ENCODE data around the gene POU3F1.

The POU3F1 gene

DNA sequence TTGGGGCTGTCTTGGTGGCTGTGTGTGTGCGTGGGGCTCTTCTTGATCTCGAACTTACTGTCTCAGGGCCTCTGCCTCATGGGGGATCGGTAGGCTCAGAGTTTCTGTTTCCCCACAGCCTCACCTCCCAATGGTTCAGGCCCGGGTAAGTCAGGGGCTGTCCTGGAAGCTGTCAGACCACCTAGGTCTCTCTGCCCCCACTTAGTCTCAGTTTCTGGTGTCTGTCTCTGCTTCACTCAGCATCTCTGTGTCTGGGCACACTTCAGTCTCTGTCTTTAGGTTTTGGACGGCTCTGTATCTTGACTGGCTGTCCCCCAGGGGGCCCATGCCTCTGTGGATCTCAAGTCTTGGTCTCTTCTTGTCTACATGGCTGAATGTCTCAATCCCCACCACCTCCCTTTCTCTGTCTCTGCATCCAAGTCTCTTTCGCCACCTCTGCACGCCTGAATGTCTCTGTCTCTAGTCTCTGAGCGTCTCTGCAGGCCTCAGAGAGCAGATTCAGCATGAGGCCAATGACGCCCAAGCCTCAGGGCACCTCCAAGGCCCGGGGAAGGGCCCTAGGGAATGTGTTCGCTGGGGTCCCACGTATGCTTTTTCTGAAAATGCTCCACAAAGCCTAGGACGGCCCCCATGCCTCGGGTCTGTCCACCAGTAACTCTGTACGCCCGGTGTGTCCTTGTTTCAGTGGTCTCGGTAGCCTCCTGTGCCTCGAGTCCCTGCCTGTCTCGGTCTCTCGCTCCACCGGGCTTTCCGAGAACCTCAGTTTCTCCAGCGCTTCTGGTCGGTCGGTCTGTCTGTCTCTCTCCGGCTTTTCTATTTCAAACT lies 42.1 kb downstream of the POU3F1 start:
- DNase-seq (ENCODE audit: low read depth), result no peak

DNA sequence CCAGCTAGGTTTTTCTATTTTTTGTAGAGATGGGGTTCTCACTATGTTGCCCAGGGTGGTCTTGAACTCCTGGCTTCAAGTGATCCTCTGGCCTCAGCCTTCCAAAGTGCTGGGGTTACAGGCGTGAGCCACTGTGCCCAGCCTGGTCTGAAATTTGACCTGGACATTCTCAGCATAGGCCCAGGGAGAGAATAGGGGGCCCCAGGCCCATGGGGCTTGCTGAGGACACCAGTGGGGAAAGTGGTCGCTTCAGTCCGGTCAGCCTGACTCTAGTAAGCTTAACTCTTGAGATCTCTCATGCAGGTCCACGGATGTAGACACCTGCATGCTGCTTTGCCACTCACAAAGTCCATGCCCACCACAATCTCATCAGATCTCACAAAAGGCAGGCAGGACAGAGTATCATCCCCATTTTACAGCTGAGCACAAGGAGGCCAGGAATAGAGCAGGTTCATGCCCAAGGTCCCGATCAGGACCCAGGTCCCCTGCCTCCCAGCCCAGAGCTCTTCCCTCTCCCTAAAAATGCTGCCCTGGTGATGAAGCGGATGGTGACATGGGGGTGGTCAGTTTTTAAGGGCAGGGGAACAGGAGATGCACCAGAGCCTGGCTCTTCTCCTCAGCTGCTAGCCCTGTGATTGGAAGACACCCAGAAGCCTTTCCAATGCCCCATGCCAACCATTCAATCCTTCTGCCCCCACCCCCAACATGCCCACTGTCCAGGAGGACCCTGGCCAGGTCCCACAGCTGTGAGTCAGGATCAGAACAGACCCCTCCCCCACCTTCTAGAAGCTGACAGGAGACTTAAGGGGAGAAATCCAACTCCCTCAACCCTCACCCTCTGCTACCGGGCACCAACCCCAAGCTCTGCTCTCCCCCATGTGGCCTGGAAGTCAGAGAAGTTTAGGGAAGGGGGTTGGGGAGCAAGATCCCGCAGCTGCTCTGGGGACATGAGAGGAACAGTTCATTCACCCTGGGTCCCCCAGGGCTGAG lies 43.0 kb downstream of the POU3F1 start:
- no peak for DNase-seq (ENCODE audit: low read depth)

DNA sequence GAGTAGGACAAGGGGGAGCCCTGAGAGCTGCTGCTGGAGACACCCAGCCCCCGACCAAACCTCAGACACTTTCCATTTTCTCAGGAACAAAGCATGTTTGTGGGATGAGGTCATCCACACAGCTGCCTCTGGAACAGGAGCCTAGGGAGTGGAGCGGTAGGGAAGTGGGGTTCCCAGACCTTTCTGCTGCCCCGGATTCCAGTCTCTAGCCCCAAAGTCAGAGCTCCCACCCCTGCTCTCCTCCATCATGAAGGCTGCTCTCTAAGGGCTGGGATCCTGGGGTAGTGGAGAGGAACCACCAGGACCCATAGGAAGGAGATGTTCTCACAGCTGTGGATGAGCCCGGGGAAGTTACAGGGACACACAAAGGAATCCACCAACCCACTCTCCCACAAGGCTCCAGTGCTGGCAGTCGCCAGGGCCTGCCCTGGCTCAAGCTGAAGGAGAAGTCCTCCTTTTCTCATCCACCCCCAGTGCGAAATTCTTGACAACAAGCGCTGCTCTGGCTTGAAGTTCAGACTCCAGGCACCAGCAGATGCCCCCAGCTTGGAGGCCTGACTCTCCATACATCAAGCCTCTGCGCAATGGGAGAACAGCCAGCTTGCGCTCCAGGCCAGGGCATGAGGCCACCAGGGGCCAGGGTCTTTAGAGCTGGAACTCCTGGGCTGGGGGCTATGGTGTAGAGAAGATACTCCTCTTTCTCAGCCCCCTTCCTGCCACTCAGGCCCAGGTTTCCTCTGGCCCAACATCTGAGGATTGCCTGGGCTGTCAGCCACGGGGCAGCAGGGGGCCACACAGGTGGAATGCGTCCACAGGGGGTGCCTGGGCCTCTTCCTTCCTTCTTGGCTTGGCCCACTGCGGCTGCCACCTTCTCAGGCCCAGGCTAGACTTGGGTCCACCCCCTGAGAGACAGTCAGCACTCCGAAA lies 45.8 kb downstream of the POU3F1 start:
- no peak for DNase-seq (ENCODE audit: low read depth)

DNA sequence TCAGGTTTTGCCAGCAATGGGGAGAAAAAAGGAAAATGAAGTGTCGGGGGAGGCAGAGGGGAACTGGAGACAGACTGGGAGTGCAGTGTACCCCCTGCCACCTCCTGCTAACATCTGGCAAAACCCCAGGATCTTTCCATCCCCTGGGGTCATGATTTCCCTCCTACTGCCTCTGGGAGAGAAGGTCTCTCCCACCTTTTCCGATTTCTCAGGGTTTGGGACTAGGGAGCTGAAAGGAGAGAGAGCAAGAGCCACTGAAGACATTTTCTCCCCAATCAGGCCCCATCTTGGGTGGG lies 46.4 kb downstream of the POU3F1 start:
- DNase-seq (ENCODE audit: low read depth), result no peak

DNA sequence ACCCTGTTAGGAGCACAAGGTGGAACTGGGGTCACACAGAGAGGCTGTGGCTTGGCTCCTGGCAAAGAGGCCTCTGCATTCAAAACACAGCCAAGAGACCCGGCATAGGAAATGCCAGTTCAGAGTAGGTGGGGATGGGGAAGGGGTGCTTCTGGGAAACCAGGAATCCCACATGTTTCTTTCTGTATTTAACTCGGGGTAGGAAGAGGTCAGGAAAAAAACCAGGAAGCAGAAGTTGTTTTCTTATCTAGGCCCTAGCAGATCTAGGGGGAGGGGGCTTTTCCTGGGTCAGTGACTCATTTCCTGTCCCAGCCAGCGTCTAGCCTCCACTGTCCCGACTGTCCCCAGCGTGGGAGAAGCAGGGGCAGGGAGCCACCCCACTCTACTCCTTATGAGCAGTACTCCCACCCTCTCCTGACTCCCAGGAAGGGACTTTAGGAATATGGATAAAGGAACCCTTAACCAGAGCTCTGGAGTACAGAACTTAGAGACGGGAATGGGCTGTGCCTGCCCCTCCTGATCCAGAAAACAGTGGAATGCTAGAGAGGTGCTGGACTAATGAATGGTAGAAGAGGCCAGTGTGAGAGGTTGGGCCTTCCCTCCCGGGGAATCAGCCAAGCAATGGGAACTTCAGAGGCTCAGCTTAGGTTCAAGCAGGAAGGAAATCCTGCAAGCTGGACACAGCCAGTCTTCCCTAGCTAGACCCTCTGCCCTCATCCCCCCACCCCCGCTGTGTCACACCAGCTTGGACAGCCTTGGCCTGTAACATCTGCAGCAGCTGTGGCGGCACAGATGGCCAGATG lies 47.0 kb downstream of the POU3F1 start:
- no peak for DNase-seq (ENCODE audit: low read depth)

DNA sequence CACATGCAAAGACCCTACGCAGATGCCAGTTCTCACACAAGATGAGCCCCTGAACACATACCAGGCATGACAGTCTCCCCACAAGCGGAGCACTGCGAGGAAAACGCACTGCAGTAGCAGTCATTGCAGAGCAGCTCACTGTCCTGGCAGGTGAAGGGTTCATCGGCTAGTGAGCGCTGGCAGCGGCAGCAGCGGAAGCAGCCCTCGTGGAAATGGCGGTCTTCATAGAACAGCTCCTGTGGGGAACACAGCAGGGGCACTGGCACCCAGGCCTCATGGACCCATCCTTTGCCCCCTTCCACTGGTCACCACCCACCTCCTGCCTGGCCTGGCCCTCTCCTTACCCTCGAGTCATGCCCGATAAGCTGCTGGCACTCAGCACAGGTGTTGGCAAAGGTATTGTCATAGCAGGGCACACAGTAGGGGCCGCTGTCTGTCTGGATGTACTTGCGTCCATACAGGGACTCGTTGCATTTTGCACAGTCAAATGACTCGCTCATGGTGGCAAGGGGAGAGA lies 47.6 kb downstream of the POU3F1 start:
- DNase-seq (ENCODE audit: low read depth), result no peak

DNA sequence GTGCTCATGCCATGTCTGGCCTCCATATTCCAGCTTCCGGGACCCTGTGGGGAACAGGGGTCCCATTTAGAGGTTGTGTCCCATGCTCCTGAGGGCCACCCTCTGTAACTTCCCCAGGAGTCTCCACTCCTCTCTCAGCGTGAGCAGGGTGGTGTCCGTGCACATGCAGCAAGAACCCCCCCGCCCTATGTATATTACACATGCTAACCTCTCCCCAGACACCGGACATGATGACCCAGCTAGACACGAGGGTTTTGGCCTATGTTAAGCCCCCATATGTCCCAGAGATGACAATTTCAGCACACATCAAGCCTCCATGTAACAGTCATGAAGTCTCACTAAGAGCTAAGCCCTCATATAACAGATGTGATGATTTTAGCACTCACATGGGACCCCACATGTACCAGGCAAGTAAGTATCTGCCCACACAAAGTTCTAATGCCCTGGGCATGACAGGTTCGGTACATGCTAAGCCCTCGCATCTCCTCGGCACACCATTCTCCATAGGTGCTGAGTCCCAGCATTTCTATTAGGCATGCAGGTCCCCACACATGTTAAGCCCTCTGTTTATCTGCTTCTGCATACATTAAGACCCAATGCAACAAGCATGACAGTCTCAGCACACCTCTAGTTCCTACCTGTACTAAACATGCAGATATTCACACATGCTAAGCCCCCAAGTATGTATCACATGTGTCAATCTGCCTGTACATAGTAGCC lies 48.3 kb downstream of the POU3F1 start:
- no peak for DNase-seq (ENCODE audit: low read depth)

DNA sequence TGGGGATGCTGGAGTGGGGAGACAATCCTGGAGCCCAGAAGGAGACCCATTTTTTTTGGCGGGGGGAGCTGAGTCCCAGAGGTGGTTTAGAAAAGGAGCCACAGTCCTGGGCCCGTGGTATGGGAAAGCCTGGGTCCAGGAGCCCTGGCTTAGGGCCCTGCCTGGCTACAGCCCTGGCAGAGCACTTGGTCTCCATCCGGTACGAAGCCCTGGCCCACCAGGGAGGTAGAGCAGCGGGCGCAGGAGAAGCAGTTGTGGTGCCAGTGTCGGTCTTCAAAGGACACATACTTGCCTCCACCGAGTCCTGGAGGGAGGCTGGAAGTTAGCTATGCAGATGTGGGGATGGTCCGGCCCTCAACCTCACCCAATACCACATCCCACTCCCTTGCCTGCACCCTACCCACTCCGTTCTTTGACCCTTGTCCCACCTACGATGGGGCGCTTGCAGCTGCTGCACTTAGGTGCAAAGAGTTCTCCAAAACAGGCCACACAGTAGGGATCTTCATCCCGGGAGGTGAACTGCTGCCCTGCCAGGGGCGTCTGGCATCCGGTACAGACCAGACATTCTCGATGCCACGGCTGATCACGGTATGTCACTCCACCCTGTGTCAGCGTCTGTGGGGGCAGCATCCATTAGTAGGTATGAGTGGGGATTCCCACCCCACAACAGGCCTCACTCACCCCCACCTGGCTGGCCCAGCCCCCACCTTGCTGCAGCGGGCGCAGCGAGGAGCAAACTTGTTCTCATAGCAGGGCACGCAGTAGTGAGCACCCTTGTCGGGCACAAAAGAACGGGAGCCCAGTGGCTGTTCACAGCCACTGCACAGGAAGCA lies 49.1 kb downstream of the POU3F1 start:
- DNase-seq (ENCODE audit: low read depth), result no peak

DNA sequence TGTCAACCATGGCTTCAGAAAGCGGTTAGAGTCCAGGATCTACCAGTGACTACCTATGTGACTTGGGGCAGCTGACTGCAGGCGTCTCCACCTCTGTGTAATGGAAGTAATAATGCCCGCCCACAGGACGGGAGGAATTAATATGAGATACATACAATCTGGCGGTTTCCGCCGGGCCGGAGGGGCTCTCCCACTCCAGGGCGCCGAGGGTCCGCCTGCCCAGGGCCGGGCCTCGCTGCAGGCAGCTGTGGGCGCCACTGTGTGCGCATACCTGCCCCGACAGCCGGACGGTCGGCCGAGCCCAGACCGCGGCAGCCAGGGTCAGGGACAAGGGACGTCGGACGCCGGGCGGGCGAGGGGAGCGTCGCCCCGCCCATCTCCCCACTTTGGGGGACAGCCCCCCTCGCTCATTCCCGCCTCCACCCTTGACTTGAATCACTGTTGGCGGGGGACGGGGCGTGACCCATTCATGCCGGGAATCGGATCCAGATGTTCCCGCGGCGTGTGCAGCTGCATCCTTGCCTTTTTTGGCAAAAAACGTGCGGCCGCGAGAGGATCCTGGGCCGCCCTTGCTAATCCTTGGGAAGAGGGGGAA lies 50.7 kb downstream of the POU3F1 start:
- no peak for DNase-seq (ENCODE audit: low read depth)

DNA sequence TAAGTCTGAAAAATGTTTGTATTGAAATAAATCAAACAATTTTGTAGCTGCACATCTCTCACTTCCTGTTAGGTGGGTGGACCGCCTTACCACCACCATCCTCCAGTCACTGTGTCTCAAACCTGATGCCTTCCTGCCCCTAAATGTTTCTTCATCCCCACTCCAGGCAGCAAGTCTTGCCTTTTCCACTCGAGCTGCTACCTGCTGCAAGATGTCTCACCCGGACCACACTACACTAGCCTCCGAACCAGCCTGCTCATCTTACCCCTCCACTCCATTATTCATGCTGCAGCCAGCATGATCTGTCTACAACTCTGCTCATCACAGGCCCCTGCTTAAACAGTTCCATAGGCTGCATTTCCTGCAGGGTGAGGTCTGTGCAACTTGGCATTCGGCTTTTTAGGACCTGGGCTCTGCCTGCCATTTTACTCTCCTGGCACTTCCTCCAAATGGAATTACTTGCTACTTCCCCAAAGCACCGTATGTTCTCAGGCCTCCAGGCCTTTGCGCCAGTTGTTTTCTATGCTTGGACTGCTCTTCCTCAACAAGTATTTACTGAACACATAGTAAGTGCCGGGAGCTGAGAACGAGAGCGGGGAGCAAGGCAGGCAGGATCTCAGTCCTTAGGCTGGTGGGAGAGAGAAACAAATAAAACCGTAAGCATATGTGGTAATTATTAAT lies 51.6 kb downstream of the POU3F1 start:
- no peak for DNase-seq (ENCODE audit: low read depth)
